WTC11 (cell line): ENCODE measurements around the gene POU2F1. TPM values are rescaled to one million over a fixed set of nuclear protein-coding genes. Genes with fewer than 3 reads are reported as not detected.

Experiments
- ATAC-seq: fragments of 200-7000 bp; cut with Tn5 transposase; 2 replicates; pipeline ENCODE4 v1.10.0; 2021; ENCODE audit warnings: mild to moderate bottlenecking, moderate library complexity
- CTCF ChIA-PET: fragments of 300-600 bp; sonication (Branson Sonifier 250); formaldehyde crosslinking; loops from one replicate; lab custom pipeline; 2021; ENCODE audit warnings: antibody characterized with exemption; lab: Charles Lee
- POLR2A ChIA-PET: fragments of 350-600 bp; sonication (Branson Sonifier 250); formaldehyde crosslinking; loops from one replicate; lab custom pipeline; 2021; ENCODE audit warnings: antibody characterized with exemption; lab: Charles Lee
- DNase-seq: peaks from one replicate; pipeline ENCODE4 v3.0.0; 2021; ENCODE audit warnings: low spot score
- H3K27ac Mint-ChIP-seq: 2 replicates; pipeline ENCODE4 v1.8.0; 2021; ENCODE audit warnings: mixed read lengths
- H3K27me3 Mint-ChIP-seq: 2 replicates; pipeline ENCODE4 v1.8.0; 2021; ENCODE audit warnings: low read depth, mild to moderate bottlenecking, moderate library complexity, mixed read lengths
- H3K36me3 Mint-ChIP-seq: 2 replicates; pipeline ENCODE4 v1.8.0; 2021; ENCODE audit warnings: mixed read lengths
- H3K4me1 Mint-ChIP-seq: 2 replicates; pipeline ENCODE4 v1.8.0; 2022; ENCODE audit warnings: mixed read lengths
- H3K4me3 Mint-ChIP-seq: 2 replicates; pipeline ENCODE4 v1.8.0; 2021; ENCODE audit warnings: mild to moderate bottlenecking, moderate library complexity, mixed read lengths
- H3K9me3 Mint-ChIP-seq: 2 replicates; pipeline ENCODE4 v1.8.0; 2021; ENCODE audit warnings: mixed read lengths
- HMGA2 ChIP-seq: fragments of 250-450 bp; sonication (Bioruptor Pico); IDR thresholded peaks from 2 replicates; pipeline ENCODE4 v1.4.0; 2021; ENCODE audit warnings: mild to moderate bottlenecking, moderate library complexity
- MXD4 ChIP-seq: fragments of 250-450 bp; sonication (Bioruptor Pico); IDR thresholded peaks from 2 replicates; pipeline ENCODE4 v1.8.0; 2021; ENCODE audit warnings: mild to moderate bottlenecking, moderate library complexity, borderline replicate concordance
- MYBL2 ChIP-seq: sonication (generic); formaldehyde crosslinking; IDR thresholded peaks from 2 replicates; pipeline ENCODE4 v1.8.1; 2023; ENCODE audit warnings: mild to moderate bottlenecking, moderate library complexity, missing genetic modification reagents
- NR3C1 ChIP-seq: sonication (generic); formaldehyde crosslinking; conservative IDR thresholded peaks from 2 replicates; pipeline ENCODE4 v1.8.1; 2023; ENCODE audit warnings: low read depth, mild to moderate bottlenecking, missing genetic modification reagents
- SOX15 ChIP-seq: fragments of 250-450 bp; sonication (Bioruptor Pico); IDR thresholded peaks from 2 replicates; pipeline ENCODE4 v1.9.0; 2021; ENCODE audit warnings: mild to moderate bottlenecking
- STAT6 ChIP-seq: sonication (generic); formaldehyde crosslinking; conservative IDR thresholded peaks from 2 replicates; pipeline ENCODE4 v1.8.1; 2023; ENCODE audit warnings: mild to moderate bottlenecking, low read depth, missing genetic modification reagents, moderate library complexity
- TEAD1 ChIP-seq: sonication (generic); formaldehyde crosslinking; IDR thresholded peaks from 2 replicates; pipeline ENCODE4 v1.8.0; 2022; ENCODE audit warnings: mild to moderate bottlenecking, missing genetic modification reagents
- TEAD4 ChIP-seq: sonication (generic); formaldehyde crosslinking; IDR thresholded peaks from 2 replicates; pipeline ENCODE4 v1.8.0; 2022; ENCODE audit warnings: mild to moderate bottlenecking, missing genetic modification reagents
- ZNF219 ChIP-seq: sonication (generic); formaldehyde crosslinking; IDR thresholded peaks from 2 replicates; pipeline ENCODE4 v1.8.0; 2023; ENCODE audit warnings: missing genetic modification reagents, mild to moderate bottlenecking, borderline replicate concordance
- ZNF423 ChIP-seq: fragments of 250-450 bp; sonication (Bioruptor Pico); IDR thresholded peaks from 2 replicates; pipeline ENCODE4 v2.1.2; 2022; ENCODE audit warnings: mild to moderate bottlenecking, moderate library complexity
- ZNF512 ChIP-seq: sonication (generic); formaldehyde crosslinking; IDR thresholded peaks from 2 replicates; pipeline ENCODE4 v1.8.1; 2022; ENCODE audit warnings: missing genetic modification reagents, borderline replicate concordance
- total RNA-seq: library from RNA; stranded (reverse); gene quantifications from 3 replicates; pipeline ENCODE4 v1.2.3, GENCODE V29; 2021
- TF ChIP-seq, protein P1 (sequence below): fragments of 250-450 bp; sonication (Bioruptor Pico); IDR thresholded peaks from 2 replicates; pipeline ENCODE4 v1.9.0; 2021; ENCODE audit warnings: mild to moderate bottlenecking, borderline replicate concordance

The POU2F1 gene
- total RNA-seq, 1 experiment from 2014 or later = 51.3 TPM

GRCh38 chr1:167456524-167456923 lies 235.8 kb downstream of the POU2F1 start:
- DNase-seq (no peak), ATAC-seq (no peak)
- no peak overlapping the region for H3K27ac Mint-ChIP-seq
- no peaks in the 10 kb centered on the region for H3K36me3 Mint-ChIP-seq
- peak overlapping the region; percentile 68 for H3K4me3 Mint-ChIP-seq
- peaks cover 24% of the 10 kb centered on the region for H3K4me1 Mint-ChIP-seq
- CTCF ChIA-PET = interaction anchor here (0.7 to 3.9 kb wide), 8 partner anchors 9 to 236 kb away, joined by 3 to 33 read pairs (median 5); partner anchors contain the start of gene POU2F1
- peaks cover 46% of the 10 kb centered on the region for H3K27me3 Mint-ChIP-seq
- POLR2A ChIA-PET = interaction anchor here (2.7 kb wide), 1 partner anchor 97 kb away, joined by 8 read pairs; the partner anchor contains the start of gene CREG1
- no peaks in the 10 kb centered on the region for H3K9me3 Mint-ChIP-seq
- TF ChIP-seq SOX15 (no peak), NR3C1 (CRISPR knock-in tag) (no peak)

GRCh38 chr1:167456926-167457325 lies 236.2 kb downstream of the POU2F1 start:
- no peaks in the 10 kb centered on the region for H3K9me3 Mint-ChIP-seq
- H3K36me3 Mint-ChIP-seq = no peaks in the 10 kb centered on the region
- H3K27me3 Mint-ChIP-seq = peaks cover 46% of the 10 kb centered on the region
- no peak overlapping the region for H3K4me3 Mint-ChIP-seq
- ATAC-seq (no peak), DNase-seq (no peak)
- ChIA-PET CTCF (interaction anchor here (0.7 to 3.9 kb wide), 5 partner anchors 77 to 398 kb away, joined by 3 to 33 read pairs (median 7); partner anchors contain the start of gene POU2F1), POLR2A (interaction anchor here (2.7 kb wide), 1 partner anchor 97 kb away, joined by 8 read pairs; the partner anchor contains the start of gene CREG1)
- TF ChIP-seq, protein P1, sequence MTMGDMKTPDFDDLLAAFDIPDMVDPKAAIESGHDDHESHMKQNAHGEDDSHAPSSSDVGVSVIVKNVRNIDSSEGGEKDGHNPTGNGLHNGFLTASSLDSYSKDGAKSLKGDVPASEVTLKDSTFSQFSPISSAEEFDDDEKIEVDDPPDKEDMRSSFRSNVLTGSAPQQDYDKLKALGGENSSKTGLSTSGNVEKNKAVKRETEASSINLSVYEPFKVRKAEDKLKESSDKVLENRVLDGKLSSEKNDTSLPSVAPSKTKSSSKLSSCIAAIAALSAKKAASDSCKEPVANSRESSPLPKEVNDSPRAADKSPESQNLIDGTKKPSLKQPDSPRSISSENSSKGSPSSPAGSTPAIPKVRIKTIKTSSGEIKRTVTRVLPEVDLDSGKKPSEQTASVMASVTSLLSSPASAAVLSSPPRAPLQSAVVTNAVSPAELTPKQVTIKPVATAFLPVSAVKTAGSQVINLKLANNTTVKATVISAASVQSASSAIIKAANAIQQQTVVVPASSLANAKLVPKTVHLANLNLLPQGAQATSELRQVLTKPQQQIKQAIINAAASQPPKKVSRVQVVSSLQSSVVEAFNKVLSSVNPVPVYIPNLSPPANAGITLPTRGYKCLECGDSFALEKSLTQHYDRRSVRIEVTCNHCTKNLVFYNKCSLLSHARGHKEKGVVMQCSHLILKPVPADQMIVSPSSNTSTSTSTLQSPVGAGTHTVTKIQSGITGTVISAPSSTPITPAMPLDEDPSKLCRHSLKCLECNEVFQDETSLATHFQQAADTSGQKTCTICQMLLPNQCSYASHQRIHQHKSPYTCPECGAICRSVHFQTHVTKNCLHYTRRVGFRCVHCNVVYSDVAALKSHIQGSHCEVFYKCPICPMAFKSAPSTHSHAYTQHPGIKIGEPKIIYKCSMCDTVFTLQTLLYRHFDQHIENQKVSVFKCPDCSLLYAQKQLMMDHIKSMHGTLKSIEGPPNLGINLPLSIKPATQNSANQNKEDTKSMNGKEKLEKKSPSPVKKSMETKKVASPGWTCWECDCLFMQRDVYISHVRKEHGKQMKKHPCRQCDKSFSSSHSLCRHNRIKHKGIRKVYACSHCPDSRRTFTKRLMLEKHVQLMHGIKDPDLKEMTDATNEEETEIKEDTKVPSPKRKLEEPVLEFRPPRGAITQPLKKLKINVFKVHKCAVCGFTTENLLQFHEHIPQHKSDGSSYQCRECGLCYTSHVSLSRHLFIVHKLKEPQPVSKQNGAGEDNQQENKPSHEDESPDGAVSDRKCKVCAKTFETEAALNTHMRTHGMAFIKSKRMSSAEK (CRISPR knock-in tag) = no peak
- no peak for TF ChIP-seq TEAD4 (CRISPR knock-in tag)
- no peak overlapping the region for H3K27ac Mint-ChIP-seq
- peaks cover 24% of the 10 kb centered on the region for H3K4me1 Mint-ChIP-seq

GRCh38 chr1:167457936-167458584 lies 237.4 kb downstream of the POU2F1 start:
- TF ChIP-seq STAT6 (CRISPR knock-in tag) (no peak), ZNF512 (no peak), ZNF219 (CRISPR knock-in tag) (no peak), HMGA2 (CRISPR knock-in tag) (no peak), TEAD1 (0 out of 2 replicates have a peak, but pooled peaks have one; percentile 41), MXD4 (CRISPR knock-in tag) (no peak), ZNF423 (CRISPR knock-in tag) (0 out of 2 replicates have a peak, but pooled peaks have one; percentile 35), MYBL2 (no peak)
- ChIA-PET POLR2A (interaction anchor here (0.7 kb wide), 1 partner anchor 565 kb away, joined by 6 read pairs; no protein-coding TSS in a partner anchor), CTCF (interaction anchor here (0.7 to 1.2 kb wide), 4 partner anchors 75 to 1582 kb away, joined by 3 to 7 read pairs (median 5); no protein-coding TSS in a partner anchor)
- Mint-ChIP-seq H3K27me3 (peaks cover 38% of the 10 kb centered on the region), H3K4me3 (no peak overlapping the region), H3K27ac (no peak overlapping the region), H3K9me3 (no peaks in the 10 kb centered on the region), H3K4me1 (peaks cover 24% of the 10 kb centered on the region), H3K36me3 (no peaks in the 10 kb centered on the region)
- DNase-seq (no peak), ATAC-seq (no peak)
